GM21390 (cell line): Measurements from ENCODE around the gene RAB7A.
"Not testable (repeated sequence)": the region's sequence is repeated elsewhere in the genome, so short reads cannot be mapped to it uniquely, and the experiment has no call there.

ENCODE experiments used
- ATAC-seq: cut with Tn5 transposase; IDR thresholded peaks from one replicate; pipeline ENCODE4 v1.9.1; 2021; ENCODE audit not compliant: unreplicated experiment

The RAB7A gene

GRCh38 chr3:128815318-128816064 lies 89.5 kb downstream of the RAB7A start:
- no peak for ATAC-seq

- no peak for ATAC-seq
These were observed 92.3 kb downstream of the RAB7A start for GRCh38 chr3:128818186-128818787.

GRCh38 chr3:128820252-128820839 lies 94.4 kb downstream of the RAB7A start:
- ATAC-seq, result no peak

- ATAC-seq, result no peak
These were observed 97.0 kb downstream of the RAB7A start for GRCh38 chr3:128823008-128823407.

GRCh38 chr3:128823631-128824030 lies 97.6 kb downstream of the RAB7A start:
- ATAC-seq, result no peak

- no peak for ATAC-seq
These were observed 98.3 kb downstream of the RAB7A start for GRCh38 chr3:128824132-128824850.

- no peak for ATAC-seq
These were observed 99.2 kb downstream of the RAB7A start for GRCh38 chr3:128825117-128825725.

- ATAC-seq, result not testable (repeated sequence)
These were observed 103.1 kb downstream of the RAB7A start for GRCh38 chr3:128829087-128829486.

GRCh38 chr3:128829925-128830625 lies 104.1 kb downstream of the RAB7A start:
- ATAC-seq, result not testable (repeated sequence)

- ATAC-seq, result not testable (repeated sequence)
These were observed 104.8 kb downstream of the RAB7A start for GRCh38 chr3:128830762-128831161.

GRCh38 chr3:128832979-128833378 lies 107.0 kb downstream of the RAB7A start:
- ATAC-seq, result not testable (repeated sequence)

GRCh38 chr3:128835096-128835495 lies 109.1 kb downstream of the RAB7A start:
- ATAC-seq, result no peak

- ATAC-seq, result no peak
These were observed 116.2 kb downstream of the RAB7A start for GRCh38 chr3:128841926-128842920.

- ATAC-seq, result no peak
These were observed 118.5 kb downstream of the RAB7A start for GRCh38 chr3:128844502-128844901.

GRCh38 chr3:128845119-128845777 lies 119.3 kb downstream of the RAB7A start:
- ATAC-seq, result no peak

GRCh38 chr3:128845778-128846485 lies 119.9 kb downstream of the RAB7A start:
- peak; percentile 85 for ATAC-seq

- ATAC-seq, result no peak
These were observed 120.5 kb downstream of the RAB7A start for GRCh38 chr3:128846486-128846891.
